Mesenchymal stem cell (in vitro differentiated cells and primary cell): ENCODE measurements around the gene CD27.

ENCODE experiments used
- DNase-seq: peaks from one replicate; pipeline ENCODE4 v3.0.0-alpha.2; 2013
- H2AFZ ChIP-seq: one replicate; pipeline ENCODE4 v1.6.1; 2013; ENCODE audit warnings: low read depth, mild to moderate bottlenecking, control low read depth, inconsistent platforms, low read length, moderate library complexity
- H2AK5ac ChIP-seq: 2 replicates; pipeline ENCODE4 v1.6.1; 2013; ENCODE audit warnings: low read length, moderate library complexity, mild to moderate bottlenecking, inconsistent platforms; ENCODE audit not compliant: severe bottlenecking
- H2BK120ac ChIP-seq: one replicate; pipeline ENCODE4 v1.6.1; 2013; ENCODE audit warnings: low read depth, mild to moderate bottlenecking, inconsistent platforms, low read length, moderate library complexity
- H2BK12ac ChIP-seq, 2 experiments: one replicate each; pipeline ENCODE4 v1.6.1; 2013; ENCODE audit warnings: inconsistent platforms in 2 of 2, low read length in 2 of 2, mild to moderate bottlenecking in 2 of 2, moderate library complexity in 2 of 2, control low read depth in 1 of 2
- H2BK15ac ChIP-seq: one replicate; pipeline ENCODE4 v1.6.1; 2013; ENCODE audit warnings: mild to moderate bottlenecking, low read depth, inconsistent platforms; ENCODE audit not compliant: poor library complexity, severe bottlenecking
- H2BK5ac ChIP-seq: 2 replicates; pipeline ENCODE4 v1.6.1; 2013; ENCODE audit warnings: low read depth, mild to moderate bottlenecking, low read length, control low read depth, inconsistent platforms; ENCODE audit not compliant: poor library complexity, severe bottlenecking
- H3K14ac ChIP-seq, 2 experiments: one replicate each; pipeline ENCODE4 v1.6.1; 2013; ENCODE audit warnings: inconsistent platforms in 2 of 2, low read length in 2 of 2, control low read depth in 1 of 2, mild to moderate bottlenecking in 1 of 2, moderate library complexity in 1 of 2
- H3K18ac ChIP-seq, 2 experiments: one replicate each; pipeline ENCODE4 v1.6.1; 2013; ENCODE audit warnings: inconsistent platforms in 2 of 2, low read length in 2 of 2, control low read depth in 1 of 2, low read depth in 1 of 2, mild to moderate bottlenecking in 1 of 2
- H3K23ac ChIP-seq, 2 experiments: one replicate each; pipeline ENCODE4 v1.6.1; 2013; ENCODE audit warnings: inconsistent platforms in 2 of 2, low read length in 2 of 2, mild to moderate bottlenecking in 2 of 2, moderate library complexity in 2 of 2, control low read depth in 1 of 2
- H3K27ac ChIP-seq: 2 replicates; pipeline ENCODE4 v1.5.1; 2013; ENCODE audit warnings: mild to moderate bottlenecking, moderate library complexity, low read length, control low read depth, inconsistent platforms; ENCODE audit not compliant: poor library complexity, severe bottlenecking
- H3K27me3 ChIP-seq, 2 experiments: 2 replicates each; pipeline versions ENCODE4 v1.6.1 to v1.7.0; 2013; ENCODE audit warnings: low read length in 2 of 2, mild to moderate bottlenecking in 2 of 2, moderate library complexity in 2 of 2, control low read depth in 1 of 2, inconsistent platforms in 1 of 2; ENCODE audit not compliant: control insufficient read depth in 1 of 2, insufficient read depth in 1 of 2
- H3K36me3 ChIP-seq, 2 experiments: 2 replicates each; pipeline versions ENCODE4 v1.6.1 to v1.7.0; 2013; ENCODE audit warnings: low read length in 2 of 2, control low read depth in 1 of 2, inconsistent platforms in 1 of 2, low read depth in 1 of 2, mild to moderate bottlenecking in 1 of 2; ENCODE audit not compliant: insufficient read depth in 2 of 2, control insufficient read depth in 1 of 2
- H3K4ac ChIP-seq, 2 experiments: one replicate each; pipeline ENCODE4 v1.6.1; 2013; ENCODE audit warnings: inconsistent platforms in 2 of 2, low read length in 2 of 2, mild to moderate bottlenecking in 2 of 2, moderate library complexity in 2 of 2, control low read depth in 1 of 2, low read depth in 1 of 2
- H3K4me1 ChIP-seq: 2 replicates; pipeline ENCODE4 v1.6.1; 2013; ENCODE audit warnings: low read depth, low read length, control low read depth; ENCODE audit not compliant: control insufficient read depth, insufficient read depth
- H3K4me2 ChIP-seq: 2 replicates; pipeline ENCODE4 v1.6.1; 2013; ENCODE audit warnings: low read length, mild to moderate bottlenecking, inconsistent platforms; ENCODE audit not compliant: poor library complexity, severe bottlenecking
- H3K4me3 ChIP-seq, 2 experiments: 2 replicates each; pipeline versions ENCODE4 v1.5.1 to v1.7.0; 2013; ENCODE audit warnings: low read length in 2 of 2, mild to moderate bottlenecking in 2 of 2, control low read depth in 1 of 2, low read depth in 1 of 2; ENCODE audit not compliant: insufficient read depth in 1 of 2
- H3K79me1 ChIP-seq: replicated peaks from 2 replicates; pipeline ENCODE4 v1.6.1; 2013; ENCODE audit warnings: mild to moderate bottlenecking, control low read depth, low read length, inconsistent platforms; ENCODE audit not compliant: poor library complexity, severe bottlenecking
- H3K9ac ChIP-seq: 2 replicates; pipeline ENCODE4 v1.7.0; 2013; ENCODE audit warnings: mild to moderate bottlenecking, low read length, moderate library complexity
- H3K9me3 ChIP-seq: 2 replicates; pipeline ENCODE4 v1.7.0; 2013; ENCODE audit warnings: mild to moderate bottlenecking, low read length; ENCODE audit not compliant: control insufficient read depth
- H4K8ac ChIP-seq: one replicate; pipeline ENCODE4 v1.6.1; 2013; ENCODE audit warnings: inconsistent platforms, mild to moderate bottlenecking, low read length, moderate library complexity
- H4K91ac ChIP-seq: one replicate; pipeline ENCODE4 v1.6.1; 2013; ENCODE audit warnings: mild to moderate bottlenecking, low read length, inconsistent platforms
- WGBS: methylation state at CpG from one replicate; pipeline ENCODE4 v1.1.7; 2013; ENCODE audit warnings: mixed read lengths; 5-methylcytosine and 5-hydroxymethylcytosine counted together

CD27 gene

DNA sequence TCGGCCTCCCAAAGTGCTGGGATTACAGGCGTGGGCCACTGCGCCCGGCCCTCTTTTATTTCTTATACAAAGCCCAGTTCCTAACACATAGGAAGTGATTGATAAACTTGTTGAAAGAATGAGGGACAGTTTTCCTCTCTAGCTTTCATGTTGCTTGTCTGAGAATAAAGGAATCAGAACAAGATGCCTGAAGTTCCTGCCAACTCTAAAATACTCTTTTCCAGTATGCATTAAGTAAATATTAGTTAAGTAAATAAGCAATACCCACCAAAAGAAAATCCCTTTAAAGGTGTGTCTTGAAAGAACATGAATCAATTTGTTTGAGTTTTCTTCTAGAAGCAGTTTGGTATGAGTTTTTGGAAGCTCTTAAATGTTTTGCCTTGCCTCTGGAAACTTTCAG is 24.4 kb upstream of the CD27 start:
- Histone ChIP-seq H3K27ac (no peak overlapping the region), H3K36me3 (peaks cover 0 to 14% of the 10 kb centered on the region in 2 experiments), H3K4ac (no peak overlapping the region), H3K18ac (no peak overlapping the region), H3K9ac (peak overlapping the region; percentile 15), H3K14ac (no peak overlapping the region), H2BK120ac (no peak overlapping the region), H3K4me3 (no peak overlapping the region), H3K4me2 (no peak overlapping the region), H2BK15ac (no peak overlapping the region), H2BK5ac (no peak overlapping the region), H3K9me3 (peaks cover 5% of the 10 kb centered on the region), H4K8ac (no peak overlapping the region), H4K91ac (no peak overlapping the region), H3K4me1 (peaks cover 1% of the 10 kb centered on the region), H3K27me3 (no peaks in the 10 kb centered on the region), H3K79me1 (no peaks in the 10 kb centered on the region), H3K23ac (no peak overlapping the region), H2BK12ac (no peak overlapping the region), H2AFZ (no peak overlapping the region), H2AK5ac (no peak overlapping the region)
- DNase-seq: no peak
- WGBS: 100% methylated on average over 1 of the region's 4 CpGs

DNA sequence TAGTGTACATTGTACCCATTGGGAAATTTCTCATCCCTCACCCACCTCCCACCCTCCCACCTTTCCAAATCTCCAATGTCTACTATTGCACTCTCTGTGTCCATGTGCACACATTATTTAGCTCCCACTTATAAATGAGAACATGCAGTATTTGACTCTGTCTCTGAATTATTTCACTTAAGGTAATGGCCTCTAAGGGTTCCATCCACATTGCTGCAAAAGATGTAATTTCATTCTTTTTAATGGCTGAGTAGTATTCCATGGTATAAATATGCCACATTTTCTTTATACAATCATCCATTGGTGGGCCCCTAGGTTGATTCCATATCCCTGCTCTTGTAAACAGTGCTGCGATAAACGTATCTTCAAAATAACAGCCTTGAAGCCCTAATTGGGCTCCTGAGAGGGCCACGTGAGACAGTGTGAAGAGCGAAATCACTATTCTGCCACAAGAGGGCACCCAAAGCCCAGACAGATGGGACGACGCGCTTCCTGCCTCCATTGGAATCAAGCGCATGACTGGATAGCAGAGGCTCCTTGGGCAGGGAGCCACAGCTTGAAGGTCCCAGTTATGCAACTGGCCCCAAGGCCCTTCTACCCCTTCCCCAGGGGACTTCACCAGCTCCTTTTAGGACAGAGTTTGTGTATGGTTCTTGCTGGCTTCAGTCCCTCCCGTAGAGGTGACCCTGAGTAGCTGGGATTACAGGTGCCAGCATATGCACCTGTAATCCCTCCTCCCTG is 21.3 kb upstream of the CD27 start:
- no peak overlapping the region for H3K4me2 ChIP-seq
- H2BK15ac ChIP-seq: no peak overlapping the region
- no peak overlapping the region for H2BK120ac ChIP-seq
- peak overlapping the region in 1 of 2 experiments; percentile 7 for H2BK12ac ChIP-seq
- peak overlapping the region; percentile 30 for H2AFZ ChIP-seq
- WGBS: 13% methylated on average over 9 of the region's 9 CpGs
- H3K4ac ChIP-seq: no peak overlapping the region
- no peak overlapping the region for H2AK5ac ChIP-seq
- H3K9me3 ChIP-seq: no peaks in the 10 kb centered on the region
- H3K4me3 ChIP-seq: no peak overlapping the region
- H4K8ac ChIP-seq: no peak overlapping the region
- H3K18ac ChIP-seq: no peak overlapping the region
- H3K23ac ChIP-seq: no peak overlapping the region
- DNase-seq: peak; percentile 92
- H3K9ac ChIP-seq: peak overlapping the region; percentile 41
- H3K27ac ChIP-seq: no peak overlapping the region
- H3K36me3 ChIP-seq: no peaks in the 10 kb centered on the region
- no peak overlapping the region for H3K14ac ChIP-seq
- peaks cover 4% of the 10 kb centered on the region for H3K4me1 ChIP-seq
- H3K27me3 ChIP-seq: no peaks in the 10 kb centered on the region
- H3K79me1 ChIP-seq: no peaks in the 10 kb centered on the region
- H4K91ac ChIP-seq: no peak overlapping the region
- H2BK5ac ChIP-seq: no peak overlapping the region

- no peak overlapping the region for H3K27ac ChIP-seq
- no peak overlapping the region for H4K8ac ChIP-seq
- peak overlapping the region; percentile 30 for H2AFZ ChIP-seq
- no peak overlapping the region for H3K14ac ChIP-seq
- peaks cover 3% of the 10 kb centered on the region for H3K4me1 ChIP-seq
- 81% methylated on average over 6 of the region's 6 CpGs for WGBS
- no peak overlapping the region for H2AK5ac ChIP-seq
- no peak for DNase-seq
- H2BK15ac ChIP-seq: no peak overlapping the region
- no peaks in the 10 kb centered on the region for H3K27me3 ChIP-seq
- no peak overlapping the region for H3K4me3 ChIP-seq
- H3K4me2 ChIP-seq: no peak overlapping the region
- H4K91ac ChIP-seq: no peak overlapping the region
- H3K4ac ChIP-seq: no peak overlapping the region
- H3K18ac ChIP-seq: no peak overlapping the region
- H2BK120ac ChIP-seq: no peak overlapping the region
- no peak overlapping the region for H2BK5ac ChIP-seq
- peak overlapping the region; percentile 41 for H3K9ac ChIP-seq
- no peaks in the 10 kb centered on the region for H3K79me1 ChIP-seq
- no peaks in the 10 kb centered on the region for H3K9me3 ChIP-seq
- no peak overlapping the region for H3K23ac ChIP-seq
- peak overlapping the region in 1 of 2 experiments; percentile 7 for H2BK12ac ChIP-seq
- no peaks in the 10 kb centered on the region for H3K36me3 ChIP-seq
Observed at GRCh38 chr12:6424008-6424347, 20.8 kb upstream of the CD27 start.

GRCh38 chr12:6424866-6425265 is 19.9 kb upstream of the CD27 start:
- Histone ChIP-seq H4K8ac (no peak overlapping the region), H3K27me3 (no peaks in the 10 kb centered on the region), H3K79me1 (no peaks in the 10 kb centered on the region), H3K9me3 (no peaks in the 10 kb centered on the region), H3K18ac (no peak overlapping the region), H3K4me3 (no peak overlapping the region), H2BK5ac (no peak overlapping the region), H2BK15ac (no peak overlapping the region), H3K4me1 (peaks cover 2% of the 10 kb centered on the region), H3K27ac (no peak overlapping the region), H3K9ac (no peak overlapping the region), H2AFZ (no peak overlapping the region), H2AK5ac (no peak overlapping the region), H2BK12ac (no peak overlapping the region), H3K23ac (no peak overlapping the region), H3K4me2 (no peak overlapping the region), H3K36me3 (no peaks in the 10 kb centered on the region), H2BK120ac (no peak overlapping the region), H3K4ac (no peak overlapping the region), H3K14ac (peak overlapping the region in 1 of 2 experiments; percentile 4), H4K91ac (no peak overlapping the region)
- no peak for DNase-seq
- 79% methylated on average over 7 of the region's 8 CpGs for WGBS
